ENCODE results near the gene HSD11B2.
A peak's percentile ranks its signal among the peaks of the same experiment; 100 is the strongest.

The HSD11B2 gene

GRCh38 chr16:67446968-67447507 lies 16.1 kb downstream of the HSD11B2 start:
- TF ChIP-seq CTCF (IDR thresholded peaks at IDR 0.05; ENCODE audit: unreplicated experiment in 3 of 3) = no peak
- H3K27ac Mint-ChIP-seq = peak overlapping the region; percentile 95 to 99 (median 98)
- H3K4me3 Mint-ChIP-seq = peak overlapping the region; percentile 20 to 70 (median 67)
- H3K27me3 Mint-ChIP-seq (ENCODE audit: low read depth) = peaks cover 4% of the 10 kb centered on the region
- peaks cover 73% of the 10 kb centered on the region for H3K4me1 Mint-ChIP-seq
- no peaks in the 10 kb centered on the region for H3K9me3 Mint-ChIP-seq
- peaks cover 20% of the 10 kb centered on the region for H3K36me3 Mint-ChIP-seq (ENCODE audit: low read depth)

DNA sequence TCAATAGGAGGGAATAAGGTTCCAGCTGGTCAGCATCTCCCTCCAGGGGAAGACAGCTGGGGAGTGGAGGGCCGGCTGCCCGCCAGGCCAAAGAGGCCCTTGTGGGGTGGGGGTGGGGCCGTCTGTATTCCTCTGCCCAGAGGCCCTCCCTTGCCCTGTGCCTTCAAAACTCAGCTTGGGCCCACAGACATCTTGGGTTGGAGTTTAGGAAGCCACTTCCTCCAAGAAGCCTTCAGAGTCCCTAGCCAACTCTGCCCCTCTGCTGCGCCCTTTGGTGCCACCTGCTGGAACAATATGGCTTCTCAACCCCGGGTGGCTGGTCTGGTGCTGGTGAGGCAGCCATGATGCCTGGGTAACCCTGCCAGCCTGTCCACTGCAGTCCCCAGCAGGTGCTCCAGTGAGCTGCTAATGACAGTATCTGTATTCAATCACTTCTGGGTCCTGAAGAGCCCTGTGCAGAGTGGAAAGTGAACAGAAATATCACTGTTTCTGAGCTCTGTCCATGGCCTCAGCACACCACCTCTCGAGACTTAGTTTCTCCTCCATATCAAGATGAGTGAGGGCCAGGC lies 16.7 kb downstream of the HSD11B2 start:
- H3K27ac Mint-ChIP-seq = peak overlapping the region; percentile 95 to 99 (median 98)
- H3K27me3 Mint-ChIP-seq (ENCODE audit: low read depth) = peaks cover 4% of the 10 kb centered on the region
- no peaks in the 10 kb centered on the region for H3K9me3 Mint-ChIP-seq
- peak; percentile 17 to 41 (median 20) for TF ChIP-seq CTCF (IDR thresholded peaks at IDR 0.05; ENCODE audit: unreplicated experiment in 3 of 3)
- H3K36me3 Mint-ChIP-seq (ENCODE audit: low read depth) = peaks cover 20% of the 10 kb centered on the region
- H3K4me1 Mint-ChIP-seq = peaks cover 72% of the 10 kb centered on the region
- peak overlapping the region; percentile 20 to 42 (median 27) for H3K4me3 Mint-ChIP-seq

DNA sequence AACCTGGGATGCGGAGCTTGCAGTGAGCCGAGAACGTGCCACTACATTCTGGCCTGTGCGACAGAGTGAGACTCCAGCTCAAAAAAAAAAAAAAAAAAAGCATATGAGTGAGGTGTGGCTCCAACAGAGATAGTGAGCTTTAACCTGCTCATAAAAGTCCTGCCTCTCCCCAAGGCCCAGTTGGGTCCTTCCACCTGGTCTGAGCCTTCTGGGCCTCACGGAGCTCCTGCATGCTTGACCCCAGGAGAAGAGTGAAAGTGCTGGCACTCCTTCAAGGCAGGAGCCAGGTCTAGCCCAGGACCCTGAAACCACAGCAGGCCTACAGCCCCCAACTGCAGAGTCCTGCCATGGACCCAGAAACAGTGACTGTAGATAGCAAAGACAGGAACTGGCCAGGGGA lies 17.7 kb downstream of the HSD11B2 start:
- H3K9me3 Mint-ChIP-seq = no peaks in the 10 kb centered on the region
- H3K4me1 Mint-ChIP-seq = peaks cover 65% of the 10 kb centered on the region
- TF ChIP-seq CTCF (IDR thresholded peaks at IDR 0.05; ENCODE audit: unreplicated experiment in 3 of 3) = no peak
- no peak overlapping the region for H3K27ac Mint-ChIP-seq
- H3K27me3 Mint-ChIP-seq (ENCODE audit: low read depth) = peaks cover 4% of the 10 kb centered on the region
- H3K4me3 Mint-ChIP-seq = no peak overlapping the region
- peaks cover 21% of the 10 kb centered on the region for H3K36me3 Mint-ChIP-seq (ENCODE audit: low read depth)

- H3K4me1 Mint-ChIP-seq = peaks cover 65% of the 10 kb centered on the region
- H3K4me3 Mint-ChIP-seq = peak overlapping the region in 2 of 3 experiments; percentile 49 to 63
- peaks cover 21% of the 10 kb centered on the region for H3K36me3 Mint-ChIP-seq (ENCODE audit: low read depth)
Measured at GRCh38 chr16:67449336-67449735, 18.4 kb downstream of the HSD11B2 start.

GRCh38 chr16:67449739-67450138 lies 18.8 kb downstream of the HSD11B2 start:
- no peaks in the 10 kb centered on the region for H3K9me3 Mint-ChIP-seq
- peaks cover 4% of the 10 kb centered on the region for H3K27me3 Mint-ChIP-seq (ENCODE audit: low read depth)
- peak overlapping the region in 1 of 3 experiments; percentile 49 for H3K4me3 Mint-ChIP-seq
- peaks cover 21% of the 10 kb centered on the region for H3K36me3 Mint-ChIP-seq (ENCODE audit: low read depth)
- peaks cover 64% of the 10 kb centered on the region for H3K4me1 Mint-ChIP-seq
- H3K27ac Mint-ChIP-seq = peak overlapping the region; percentile 87 to 94 (median 89)
- TF ChIP-seq CTCF (IDR thresholded peaks at IDR 0.05; ENCODE audit: unreplicated experiment in 3 of 3) = no peak

More at GRCh38 chr16:67449336-67449735, 18.4 kb downstream of the HSD11B2 start:
- no peak for TF ChIP-seq CTCF (IDR thresholded peaks at IDR 0.05; ENCODE audit: unreplicated experiment in 3 of 3)
- Mint-ChIP-seq H3K27ac (peak overlapping the region; percentile 87 to 94 (median 89)), H3K27me3 (ENCODE audit: low read depth) (peaks cover 4% of the 10 kb centered on the region), H3K9me3 (no peaks in the 10 kb centered on the region)

Measured in nephron (organoid).